Upper lobe of right lung (tissue), 1 donor: ENCODE measurements around the gene ALPG. TPM values are rescaled to one million over a fixed set of nuclear protein-coding genes. Genes with fewer than 3 reads are reported as not detected.
"Not testable (repeated sequence)": the region's sequence is repeated elsewhere in the genome, so short reads cannot be mapped to it uniquely, and the experiment has no call there.

ENCODE experiments used
- ATAC-seq: fragments of 200-7000 bp; cut with Tn5 transposase; one replicate; pipeline ENCODE4 v1.9.1; 2020; ENCODE audit warnings: mild to moderate bottlenecking, moderate library complexity
- DNase-seq: peaks from one replicate; pipeline ENCODE4 v3.0.0-alpha.2; 2020
- H3K27ac ChIP-seq: fragments of 200-600 bp; one replicate; pipeline ENCODE4 v1.8.0; 2022
- H3K27me3 ChIP-seq: fragments of 200-600 bp; one replicate; pipeline ENCODE4 v1.8.0; 2022; ENCODE audit warnings: mild to moderate bottlenecking
- H3K36me3 ChIP-seq: fragments of 200-600 bp; one replicate; pipeline ENCODE4 v1.8.0; 2022
- H3K4me1 ChIP-seq: fragments of 200-600 bp; one replicate; pipeline ENCODE4 v1.8.0; 2022
- H3K4me3 ChIP-seq: fragments of 200-600 bp; one replicate; pipeline ENCODE4 v1.8.0; 2022; ENCODE audit warnings: mild to moderate bottlenecking
- H3K9me3 ChIP-seq: fragments of 200-600 bp; one replicate; pipeline ENCODE4 v1.8.0; 2022
- CTCF ChIP-seq: fragments of 200-600 bp; IDR thresholded peaks from one replicate; pipeline ENCODE4 v1.8.0; 2022; ENCODE audit warnings: antibody characterized with exemption
- intact Hi-C: fragments of 100-400 bp; cut with DNase I; formaldehyde crosslinking; loops from one replicate; pipeline ENCODE4 v1.11.0; 2022
- total RNA-seq: library from RNA; stranded (reverse); fragmentation: NEBNext Ultra II Directional; extraction: Animal tissue kit (Norgen Biotek cat#: 25700); gene quantifications from one replicate; pipeline ENCODE4 v1.2.1, GENCODE V29; 2021
- donor health status: DM: no; HTN: yes; CAD: no; lungs with severe emphysema.

ALPG gene
- total RNA-seq, 1 donor from 2014 or later = 0.49 TPM

DNA sequence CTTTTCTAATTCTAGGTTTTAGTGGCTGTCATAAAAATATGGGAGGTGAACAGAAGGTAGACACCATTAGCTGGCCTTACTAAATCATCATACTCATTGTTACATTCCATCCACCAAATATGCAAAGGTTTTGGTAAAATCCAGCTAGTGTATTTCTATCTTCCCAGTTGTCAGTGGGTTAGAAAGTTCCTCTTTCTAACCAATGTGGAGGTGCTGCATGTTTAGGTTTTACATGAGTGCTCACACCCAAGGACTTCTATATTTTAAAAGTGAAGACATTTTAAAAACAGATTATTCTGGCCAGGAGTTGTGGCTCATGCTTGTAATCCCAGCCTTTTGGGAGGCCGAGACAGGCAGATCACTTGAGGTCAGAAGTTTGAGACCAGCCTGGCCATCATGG is 22.2 kb upstream of the ALPG start:
- Histone ChIP-seq H3K27ac (no peak overlapping the region), H3K9me3 (no peaks in the 10 kb centered on the region), H3K4me1 (no peaks in the 10 kb centered on the region), H3K36me3 (no peaks in the 10 kb centered on the region), H3K4me3 (no peak overlapping the region), H3K27me3 (peaks cover 58% of the 10 kb centered on the region)
- ATAC-seq (no peak), DNase-seq (no peak)
- intact Hi-C loops = no loop called here
- TF ChIP-seq CTCF = no peak

DNA sequence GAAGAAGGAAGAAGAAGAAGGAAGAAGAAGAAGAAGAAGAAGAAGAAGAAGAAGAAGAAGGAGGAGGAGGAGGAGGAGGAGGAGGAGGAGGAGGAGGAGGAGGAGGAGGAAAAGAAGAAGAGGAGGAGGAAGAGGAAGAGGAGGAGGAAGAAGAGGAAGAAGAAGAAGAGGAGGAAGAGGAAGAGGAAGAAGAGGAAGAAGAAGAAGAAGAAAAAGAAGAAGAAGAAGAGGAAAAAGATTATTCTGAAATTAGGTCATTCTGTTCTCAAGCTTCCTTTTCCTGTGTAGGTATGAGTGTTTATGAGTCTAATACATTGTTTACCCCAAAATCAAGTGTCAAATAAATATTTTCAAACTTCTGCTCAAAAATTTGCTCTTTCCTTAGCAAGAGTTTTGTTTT is 21.6 kb upstream of the ALPG start:
- H3K27ac ChIP-seq, H3K4me1 ChIP-seq, ATAC-seq, H3K36me3 ChIP-seq, intact Hi-C loops, DNase-seq, H3K9me3 ChIP-seq: not testable (repeated sequence)
- H3K27me3 ChIP-seq = peaks cover 64% of the 10 kb centered on the region
- peak overlapping the region; percentile 36 for H3K4me3 ChIP-seq

- intact Hi-C loops = no loop called here
- Histone ChIP-seq H3K27ac (peak overlapping the region; percentile 66), H3K9me3 (no peaks in the 10 kb centered on the region), H3K4me3 (peak overlapping the region; percentile 36), H3K4me1 (no peaks in the 10 kb centered on the region), H3K36me3 (no peaks in the 10 kb centered on the region), H3K27me3 (peaks cover 67% of the 10 kb centered on the region)
- DNase-seq (peak; percentile 65), ATAC-seq (peak; percentile 68)
- no peak for TF ChIP-seq CTCF
Observed at GRCh38 chr2:232385660-232386489, 20.8 kb upstream of the ALPG start.

DNA sequence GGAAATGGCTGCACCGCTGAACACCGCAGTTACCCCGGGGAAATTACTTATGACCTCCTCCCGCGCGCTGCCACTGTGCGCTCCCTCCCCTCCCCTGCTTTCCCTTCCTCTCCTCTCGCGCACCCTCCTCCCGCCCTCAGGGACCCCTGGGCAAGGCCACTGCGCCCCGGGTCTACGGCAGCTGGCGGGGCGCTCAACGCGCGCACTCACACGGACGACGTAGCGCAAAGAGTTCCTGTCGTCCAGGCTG is 20.2 kb upstream of the ALPG start:
- intact Hi-C loops = no loop called here
- Histone ChIP-seq H3K4me3 (peak overlapping the region; percentile 36), H3K27ac (peak overlapping the region; percentile 66), H3K27me3 (peaks cover 67% of the 10 kb centered on the region), H3K4me1 (no peaks in the 10 kb centered on the region), H3K9me3 (no peaks in the 10 kb centered on the region), H3K36me3 (no peaks in the 10 kb centered on the region)
- DNase-seq = peak; percentile 69
- TF ChIP-seq CTCF = no peak
- no peak for ATAC-seq

- Histone ChIP-seq H3K27me3 (peaks cover 64% of the 10 kb centered on the region), H3K36me3 (no peaks in the 10 kb centered on the region), H3K27ac (peak overlapping the region; percentile 66), H3K4me1 (no peaks in the 10 kb centered on the region), H3K4me3 (peak overlapping the region; percentile 36), H3K9me3 (no peaks in the 10 kb centered on the region)
- DNase-seq (peak; percentile 70), ATAC-seq (peak; percentile 64)
- TF ChIP-seq CTCF = no peak
- intact Hi-C loops = no loop called here
Observed at GRCh38 chr2:232386740-232387450, 19.7 kb upstream of the ALPG start.

- ATAC-seq = peak; percentile 72
- H3K27ac ChIP-seq = peak overlapping the region; percentile 66
Observed at GRCh38 chr2:232387451-232388171, 19.0 kb upstream of the ALPG start.

More at GRCh38 chr2:232387451-232388171, 19.0 kb upstream of the ALPG start:
- DNase-seq = peak; percentile 69
- no peaks in the 10 kb centered on the region for H3K36me3 ChIP-seq
- peaks cover 57% of the 10 kb centered on the region for H3K27me3 ChIP-seq
- no peaks in the 10 kb centered on the region for H3K9me3 ChIP-seq
- H3K4me3 ChIP-seq = peak overlapping the region; percentile 36
- TF ChIP-seq CTCF = no peak
- no peaks in the 10 kb centered on the region for H3K4me1 ChIP-seq
- intact Hi-C loops = no loop called here
